ENCODE measurements around the gene NRDC. TPM values are rescaled to one million over a fixed set of nuclear protein-coding genes. Genes with fewer than 3 reads are reported as not detected.

Gene NRDC
- total and polyA plus RNA-seq, 7 donors = 34.4 to 91.4 (median 71.0) TPM

GRCh38 chr1:51792864-51793263 lies 85.7 kb downstream of the NRDC start:
- H3K9me3 ChIP-seq = no peaks in the 10 kb centered on the region
- peaks cover 0 to 11% (median 0%) of the 10 kb centered on the region in 4 donors for H3K4me1 ChIP-seq
- H3K27ac ChIP-seq = no peak overlapping the region
- no peaks in the 10 kb centered on the region for H3K27me3 ChIP-seq
- no peak for DNase-seq
- peaks cover 29 to 93% (median 38%) of the 10 kb centered on the region in 4 donors for H3K36me3 ChIP-seq
- no peak overlapping the region for H3K4me3 ChIP-seq
- intact Hi-C loops (cut with DNase I) = no loop called here
- TF ChIP-seq, protein P1, sequence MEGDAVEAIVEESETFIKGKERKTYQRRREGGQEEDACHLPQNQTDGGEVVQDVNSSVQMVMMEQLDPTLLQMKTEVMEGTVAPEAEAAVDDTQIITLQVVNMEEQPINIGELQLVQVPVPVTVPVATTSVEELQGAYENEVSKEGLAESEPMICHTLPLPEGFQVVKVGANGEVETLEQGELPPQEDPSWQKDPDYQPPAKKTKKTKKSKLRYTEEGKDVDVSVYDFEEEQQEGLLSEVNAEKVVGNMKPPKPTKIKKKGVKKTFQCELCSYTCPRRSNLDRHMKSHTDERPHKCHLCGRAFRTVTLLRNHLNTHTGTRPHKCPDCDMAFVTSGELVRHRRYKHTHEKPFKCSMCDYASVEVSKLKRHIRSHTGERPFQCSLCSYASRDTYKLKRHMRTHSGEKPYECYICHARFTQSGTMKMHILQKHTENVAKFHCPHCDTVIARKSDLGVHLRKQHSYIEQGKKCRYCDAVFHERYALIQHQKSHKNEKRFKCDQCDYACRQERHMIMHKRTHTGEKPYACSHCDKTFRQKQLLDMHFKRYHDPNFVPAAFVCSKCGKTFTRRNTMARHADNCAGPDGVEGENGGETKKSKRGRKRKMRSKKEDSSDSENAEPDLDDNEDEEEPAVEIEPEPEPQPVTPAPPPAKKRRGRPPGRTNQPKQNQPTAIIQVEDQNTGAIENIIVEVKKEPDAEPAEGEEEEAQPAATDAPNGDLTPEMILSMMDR (IDR thresholded peaks at IDR 0.05) = no peak
- TF ChIP-seq POLR2A (IDR thresholded peaks at IDR 0.05) (no peak), POLR2AphosphoS5 (IDR thresholded peaks at IDR 0.05) (no peak), EP300 (IDR thresholded peaks at IDR 0.05) (no peak)
- 89 to 96% methylated on average over 1 of the region's 1 CpG for WGBS, 2 donors

DNA sequence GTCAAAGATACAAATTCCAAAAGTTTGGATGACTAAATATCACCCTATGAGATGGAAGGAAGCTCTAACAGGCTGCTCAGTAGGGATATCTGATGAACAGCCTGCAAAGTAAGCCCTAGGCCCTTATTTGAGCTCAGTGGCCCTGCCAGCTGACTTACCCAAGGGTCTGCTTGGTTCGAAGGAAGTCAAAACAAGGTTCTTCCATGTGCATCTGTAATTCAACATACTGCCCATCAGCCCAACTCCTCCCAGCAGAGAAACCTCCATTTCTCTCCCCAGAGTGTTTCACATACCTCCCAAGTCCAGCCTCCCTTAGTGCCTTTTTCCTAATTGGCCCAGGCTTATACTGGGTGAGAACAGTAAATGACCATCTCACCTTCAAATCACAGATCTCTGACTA lies 86.6 kb downstream of the NRDC start:
- intact Hi-C loops (cut with DNase I) = no loop called here
- Histone ChIP-seq H3K4me1 (peaks cover 0 to 11% (median 0%) of the 10 kb centered on the region in 4 donors), H3K9me3 (no peaks in the 10 kb centered on the region), H3K36me3 (peaks cover 29 to 93% (median 46%) of the 10 kb centered on the region in 4 donors), H3K27me3 (no peaks in the 10 kb centered on the region), H3K27ac (no peak overlapping the region), H3K4me3 (no peak overlapping the region)
- TF ChIP-seq EP300 (IDR thresholded peaks at IDR 0.05) = no peak
- peak in 1 of 4 donors; percentile 1 for TF ChIP-seq POLR2AphosphoS5 (IDR thresholded peaks at IDR 0.05)
- DNase-seq = no peak
- WGBS, 2 donors = 92 to 100% methylated on average over 1 of the region's 1 CpG

DNA sequence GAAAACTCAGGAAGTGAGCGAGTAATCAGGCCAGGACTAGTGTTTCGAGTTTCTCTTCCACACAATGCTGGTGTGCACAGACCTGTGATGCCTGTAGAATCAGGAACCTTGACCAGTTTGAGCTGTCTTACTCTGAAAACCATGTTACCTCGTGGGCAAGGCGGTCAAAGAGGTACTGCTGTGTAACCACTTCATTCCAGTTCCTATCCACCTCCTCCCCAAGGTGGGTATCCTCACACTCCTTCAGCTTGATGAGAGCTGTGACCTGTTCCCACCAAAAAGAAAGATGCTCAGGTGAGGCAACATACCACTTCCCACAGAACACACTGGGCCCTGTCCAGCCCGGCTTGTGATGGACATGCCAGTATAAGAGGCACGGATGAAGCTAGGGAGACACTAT lies 88.1 kb downstream of the NRDC start:
- intact Hi-C loops (cut with DNase I) = no loop called here
- H3K9me3 ChIP-seq = no peaks in the 10 kb centered on the region

GRCh38 chr1:51789342-51789741 lies 89.2 kb downstream of the NRDC start:
- WGBS, 2 donors = 87 to 97% methylated on average over 1 of the region's 1 CpG
- intact Hi-C loops (cut with DNase I) = no loop called here
- peak overlapping the region in 2 of 4 donors; percentile 33 to 37 for H3K27ac ChIP-seq
- no peak overlapping the region for H3K4me3 ChIP-seq
- H3K9me3 ChIP-seq = no peaks in the 10 kb centered on the region
- H3K4me1 ChIP-seq = peaks cover 0 to 31% (median 9%) of the 10 kb centered on the region in 4 donors
- DNase-seq = no peak
- TF ChIP-seq POLR2A (IDR thresholded peaks at IDR 0.05) = no peak
- TF ChIP-seq, protein P1 (IDR thresholded peaks at IDR 0.05) = no peak
- TF ChIP-seq POLR2AphosphoS5 (IDR thresholded peaks at IDR 0.05) = no peak
- TF ChIP-seq EP300 (IDR thresholded peaks at IDR 0.05) = no peak
- no peaks in the 10 kb centered on the region for H3K27me3 ChIP-seq
- H3K36me3 ChIP-seq = peaks cover 25 to 100% (median 51%) of the 10 kb centered on the region in 4 donors

More for the DNA sequence above, 88.1 kb downstream of the NRDC start:
- no peaks in the 10 kb centered on the region for H3K27me3 ChIP-seq
- H3K27ac ChIP-seq = no peak overlapping the region
- DNase-seq = no peak
- H3K36me3 ChIP-seq = peaks cover 29 to 100% (median 48%) of the 10 kb centered on the region in 4 donors
- peaks cover 0 to 23% (median 3%) of the 10 kb centered on the region in 4 donors for H3K4me1 ChIP-seq
- TF ChIP-seq EP300 (IDR thresholded peaks at IDR 0.05) = no peak
- TF ChIP-seq POLR2AphosphoS5 (IDR thresholded peaks at IDR 0.05) = peak in 1 of 4 donors; percentile 7
- 91 to 95% methylated on average over 6 of the region's 6 CpGs for WGBS, 2 donors
- H3K4me3 ChIP-seq = no peak overlapping the region

DNA sequence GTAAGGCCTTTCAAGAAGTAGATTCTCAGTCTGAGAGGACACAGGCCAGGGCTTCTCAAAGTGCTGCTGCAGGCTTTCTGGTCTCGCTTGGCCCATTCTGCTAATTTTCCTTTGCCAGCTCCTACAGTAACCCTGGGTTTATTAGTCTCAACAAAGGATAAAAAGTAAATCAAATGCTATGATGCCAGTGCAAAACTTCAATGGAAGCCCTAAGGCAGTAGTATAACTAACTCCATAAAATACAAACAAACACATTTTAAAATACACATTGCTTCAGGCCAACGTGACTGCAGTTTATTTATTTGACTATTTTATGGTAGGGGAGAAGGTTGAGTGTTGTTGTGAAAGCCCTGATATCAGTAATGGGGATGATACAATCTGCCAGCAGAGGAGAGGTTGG lies 89.6 kb downstream of the NRDC start:
- H3K9me3 ChIP-seq = no peaks in the 10 kb centered on the region
- peak overlapping the region in 2 of 4 donors; percentile 33 to 37 for H3K27ac ChIP-seq
- no peak overlapping the region for H3K4me3 ChIP-seq
- WGBS, 2 donors = 57 to 66% methylated on average over 2 of the region's 2 CpGs
- TF ChIP-seq, protein P1 (IDR thresholded peaks at IDR 0.05) = no peak
- TF ChIP-seq POLR2AphosphoS5 (IDR thresholded peaks at IDR 0.05) = peak; percentile 8 to 51 (median 41)
- TF ChIP-seq POLR2A (IDR thresholded peaks at IDR 0.05) = no peak
- TF ChIP-seq EP300 (IDR thresholded peaks at IDR 0.05) = no peak
- no peak for DNase-seq
- H3K27me3 ChIP-seq = no peaks in the 10 kb centered on the region
- H3K4me1 ChIP-seq = peaks cover 0 to 31% (median 9%) of the 10 kb centered on the region in 4 donors
- intact Hi-C loops (cut with DNase I) = no loop called here
- peaks cover 24 to 100% (median 51%) of the 10 kb centered on the region in 4 donors for H3K36me3 ChIP-seq

DNA sequence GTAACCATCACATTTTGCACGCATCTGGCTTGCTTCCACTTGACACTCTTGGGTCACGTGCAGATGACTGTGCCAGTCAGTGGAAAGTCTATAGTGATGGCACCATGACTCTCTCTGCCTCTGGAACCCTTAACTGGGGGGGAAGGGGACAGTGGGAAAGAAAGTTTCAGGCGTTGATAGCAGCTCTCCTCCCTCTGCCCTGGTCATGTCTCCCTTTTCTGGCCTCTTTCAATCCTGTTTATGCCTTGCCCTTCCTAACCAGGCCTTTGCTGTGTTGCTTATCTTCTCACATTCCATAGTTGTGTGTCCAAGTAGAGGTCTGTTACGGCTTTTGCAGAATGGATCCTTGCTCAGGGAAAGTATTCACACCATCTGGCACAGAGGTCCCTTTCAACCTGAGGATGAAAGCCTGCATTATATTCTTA lies 93.5 kb downstream of the NRDC start:
- peaks cover 10 to 100% (median 44%) of the 10 kb centered on the region in 4 donors for H3K36me3 ChIP-seq

More for the DNA sequence above, 93.5 kb downstream of the NRDC start:
- peaks cover 0 to 31% (median 9%) of the 10 kb centered on the region in 4 donors for H3K4me1 ChIP-seq
- H3K27me3 ChIP-seq = no peaks in the 10 kb centered on the region
- TF ChIP-seq, protein P1 (IDR thresholded peaks at IDR 0.05) = no peak
- TF ChIP-seq EP300 (IDR thresholded peaks at IDR 0.05) (no peak), POLR2AphosphoS5 (IDR thresholded peaks at IDR 0.05) (no peak), POLR2A (IDR thresholded peaks at IDR 0.05) (no peak)
- intact Hi-C loops (cut with DNase I) = no loop called here
- no peak for DNase-seq
- H3K9me3 ChIP-seq = no peaks in the 10 kb centered on the region
- H3K27ac ChIP-seq = peak overlapping the region in 1 of 4 donors; percentile 10
- 92 to 93% methylated on average over 4 of the region's 4 CpGs for WGBS, 2 donors
- H3K4me3 ChIP-seq = no peak overlapping the region

Measured in sigmoid colon (tissue), 7 donors.